Measurements from ENCODE around the gene CARD19. TPM values are rescaled to one million over a fixed set of nuclear protein-coding genes. Genes with fewer than 3 reads are reported as not detected.

The CARD19 gene
- total RNA-seq, 1 donor from 2014 or later = 15.6 TPM

DNA sequence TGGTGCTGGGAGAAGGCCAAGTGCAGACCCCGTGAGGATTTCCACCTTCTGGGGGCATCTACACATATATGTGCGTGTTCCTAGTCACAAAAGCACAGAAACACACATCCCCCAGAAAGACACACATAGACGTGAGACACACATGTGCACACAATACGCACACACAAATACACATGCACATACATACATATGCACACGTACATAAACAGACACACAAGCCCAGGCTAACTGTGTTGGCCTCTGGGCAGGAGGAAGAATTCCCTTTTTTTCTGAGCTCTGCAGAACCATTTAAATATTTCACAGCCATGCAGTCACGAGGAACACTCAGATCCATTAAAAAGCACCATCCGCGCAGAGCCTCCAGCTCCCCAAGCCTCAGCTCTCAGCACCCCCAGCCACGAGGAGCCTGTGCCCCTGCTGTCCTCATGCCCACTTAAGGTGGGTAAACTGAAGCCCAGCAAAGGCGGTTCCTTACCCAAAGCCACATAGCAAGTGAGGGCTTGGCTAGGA lies 32.8 kb downstream of the CARD19 start:
- POLR2A ChIA-PET = no interaction called here
- TF ChIP-seq, protein P1, sequence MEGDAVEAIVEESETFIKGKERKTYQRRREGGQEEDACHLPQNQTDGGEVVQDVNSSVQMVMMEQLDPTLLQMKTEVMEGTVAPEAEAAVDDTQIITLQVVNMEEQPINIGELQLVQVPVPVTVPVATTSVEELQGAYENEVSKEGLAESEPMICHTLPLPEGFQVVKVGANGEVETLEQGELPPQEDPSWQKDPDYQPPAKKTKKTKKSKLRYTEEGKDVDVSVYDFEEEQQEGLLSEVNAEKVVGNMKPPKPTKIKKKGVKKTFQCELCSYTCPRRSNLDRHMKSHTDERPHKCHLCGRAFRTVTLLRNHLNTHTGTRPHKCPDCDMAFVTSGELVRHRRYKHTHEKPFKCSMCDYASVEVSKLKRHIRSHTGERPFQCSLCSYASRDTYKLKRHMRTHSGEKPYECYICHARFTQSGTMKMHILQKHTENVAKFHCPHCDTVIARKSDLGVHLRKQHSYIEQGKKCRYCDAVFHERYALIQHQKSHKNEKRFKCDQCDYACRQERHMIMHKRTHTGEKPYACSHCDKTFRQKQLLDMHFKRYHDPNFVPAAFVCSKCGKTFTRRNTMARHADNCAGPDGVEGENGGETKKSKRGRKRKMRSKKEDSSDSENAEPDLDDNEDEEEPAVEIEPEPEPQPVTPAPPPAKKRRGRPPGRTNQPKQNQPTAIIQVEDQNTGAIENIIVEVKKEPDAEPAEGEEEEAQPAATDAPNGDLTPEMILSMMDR (IDR thresholded peaks at IDR 0.05) = no peak
- no peak for ATAC-seq (ENCODE audit: low read depth)
- Mint-ChIP-seq H3K27ac (no peak overlapping the region), H3K9me3 (no peaks in the 10 kb centered on the region), H3K4me1 (peaks cover 31% of the 10 kb centered on the region), H3K4me3 (no peak overlapping the region), H3K36me3 (ENCODE audit: low read depth) (peaks cover 5% of the 10 kb centered on the region), H3K27me3 (no peaks in the 10 kb centered on the region)
- DNase-seq = no peak
- intact Hi-C loops (cut with micrococcal nuclease) = no loop called here
- CTCF ChIA-PET = no interaction called here

DNA sequence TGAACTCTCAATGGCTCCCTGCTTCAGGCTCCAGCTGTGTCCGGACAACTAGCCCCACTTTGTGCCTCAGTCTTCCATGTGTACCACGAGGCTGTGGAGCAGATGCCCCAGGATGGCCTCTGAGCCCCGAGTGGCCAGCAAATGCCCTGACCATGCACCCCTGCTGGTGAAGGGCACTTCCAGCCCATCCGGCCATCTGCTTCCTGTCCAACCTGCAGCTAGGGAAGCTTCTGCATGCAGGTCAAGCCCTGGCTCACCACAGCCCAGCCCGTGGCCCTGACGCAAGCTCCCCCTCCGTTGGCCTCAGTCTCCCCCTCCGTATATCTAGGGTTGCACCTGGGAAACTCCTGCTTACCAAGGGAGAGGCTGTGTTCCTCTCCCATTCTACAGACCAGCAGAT lies 33.3 kb downstream of the CARD19 start:
- peaks cover 31% of the 10 kb centered on the region for H3K4me1 Mint-ChIP-seq
- CTCF ChIA-PET = no interaction called here
- H3K9me3 Mint-ChIP-seq = no peaks in the 10 kb centered on the region

DNA sequence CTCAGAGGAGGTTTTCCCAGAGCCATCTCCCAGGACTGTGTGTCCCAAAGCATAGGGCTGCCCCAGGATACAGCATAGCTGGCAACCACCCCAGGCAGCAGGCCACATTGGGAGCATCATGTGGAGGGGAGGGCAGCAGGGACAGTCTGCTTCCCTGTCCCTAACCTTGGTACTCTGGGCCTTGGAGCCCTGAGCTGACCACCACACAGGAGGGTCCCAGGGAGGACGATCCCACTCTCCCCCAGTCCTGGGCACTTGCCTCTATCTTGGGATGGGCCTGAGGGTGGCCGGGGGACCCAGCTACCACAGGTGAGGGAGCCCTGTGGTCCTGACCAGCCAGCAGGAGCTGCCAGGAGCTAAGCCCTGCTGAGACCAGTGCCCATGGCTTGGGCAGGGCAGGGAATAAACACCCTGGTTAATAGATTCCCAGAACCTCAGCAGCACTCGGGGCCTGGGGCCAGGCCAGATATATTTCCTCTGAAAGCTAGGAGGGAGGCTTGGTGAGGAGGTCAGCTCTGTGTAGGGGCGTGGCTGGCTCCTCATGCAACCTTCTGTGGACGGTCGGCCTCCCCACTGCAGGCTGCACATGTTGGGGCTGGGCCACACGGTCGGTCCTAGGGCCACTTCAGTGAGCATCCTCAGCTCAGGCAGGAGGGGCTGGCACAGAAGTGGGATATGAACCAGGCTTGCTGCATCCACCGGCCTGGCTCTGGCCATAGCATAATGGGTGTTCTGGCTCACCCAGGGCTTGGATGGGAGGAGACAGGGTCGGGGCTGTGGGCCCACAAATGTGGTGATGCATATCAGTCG lies 33.9 kb downstream of the CARD19 start:
- no peak for DNase-seq
- intact Hi-C loops (cut with micrococcal nuclease) = loop anchor here (10.0 kb wide), 2 partner anchors 325 to 435 kb away; partner anchors contain the start of genes FAM120A and FAM120AOS
- H3K27me3 Mint-ChIP-seq = no peaks in the 10 kb centered on the region
- ChIA-PET CTCF (no interaction called here), POLR2A (no interaction called here)
- TF ChIP-seq, protein P1 (IDR thresholded peaks at IDR 0.05) = no peak
- H3K4me3 Mint-ChIP-seq = no peak overlapping the region
- peaks cover 37% of the 10 kb centered on the region for H3K4me1 Mint-ChIP-seq
- H3K36me3 Mint-ChIP-seq (ENCODE audit: low read depth) = peaks cover under 1% of the 10 kb centered on the region
- H3K27ac Mint-ChIP-seq = no peak overlapping the region
- no peak for ATAC-seq (ENCODE audit: low read depth)
- no peaks in the 10 kb centered on the region for H3K9me3 Mint-ChIP-seq

More for the DNA sequence above, 33.3 kb downstream of the CARD19 start:
- H3K27ac Mint-ChIP-seq = no peak overlapping the region
- POLR2A ChIA-PET = no interaction called here
- DNase-seq (no peak), ATAC-seq (ENCODE audit: low read depth) (no peak)
- H3K27me3 Mint-ChIP-seq = no peaks in the 10 kb centered on the region
- TF ChIP-seq, protein P1 (IDR thresholded peaks at IDR 0.05) = no peak
- intact Hi-C loops (cut with micrococcal nuclease) = no loop called here
- no peak overlapping the region for H3K4me3 Mint-ChIP-seq
- H3K36me3 Mint-ChIP-seq (ENCODE audit: low read depth) = peaks cover 5% of the 10 kb centered on the region

- ChIA-PET CTCF (no interaction called here), POLR2A (no interaction called here)
- TF ChIP-seq, protein P1 (IDR thresholded peaks at IDR 0.05) = no peak
- intact Hi-C loops (cut with micrococcal nuclease) = loop anchor here (10.0 kb wide), 2 partner anchors 324 to 434 kb away; partner anchors contain the start of genes FAM120A and FAM120AOS
- H3K9me3 Mint-ChIP-seq = no peaks in the 10 kb centered on the region
- no peak overlapping the region for H3K4me3 Mint-ChIP-seq
- no peaks in the 10 kb centered on the region for H3K27me3 Mint-ChIP-seq
- H3K4me1 Mint-ChIP-seq = peaks cover 38% of the 10 kb centered on the region
- no peak for ATAC-seq (ENCODE audit: low read depth)
- no peaks in the 10 kb centered on the region for H3K36me3 Mint-ChIP-seq (ENCODE audit: low read depth)
- H3K27ac Mint-ChIP-seq = no peak overlapping the region
- DNase-seq = no peak
Measured at GRCh38 chr9:93130861-93131481, 35.0 kb downstream of the CARD19 start.
